Measurements from ENCODE around the gene ULBP1. TPM values are rescaled to one million over a fixed set of nuclear protein-coding genes. Genes with fewer than 3 reads are reported as not detected.

The ULBP1 gene
- total RNA-seq, 2 experiments from 2014 or later: 0.08 to 0.14 TPM

DNA sequence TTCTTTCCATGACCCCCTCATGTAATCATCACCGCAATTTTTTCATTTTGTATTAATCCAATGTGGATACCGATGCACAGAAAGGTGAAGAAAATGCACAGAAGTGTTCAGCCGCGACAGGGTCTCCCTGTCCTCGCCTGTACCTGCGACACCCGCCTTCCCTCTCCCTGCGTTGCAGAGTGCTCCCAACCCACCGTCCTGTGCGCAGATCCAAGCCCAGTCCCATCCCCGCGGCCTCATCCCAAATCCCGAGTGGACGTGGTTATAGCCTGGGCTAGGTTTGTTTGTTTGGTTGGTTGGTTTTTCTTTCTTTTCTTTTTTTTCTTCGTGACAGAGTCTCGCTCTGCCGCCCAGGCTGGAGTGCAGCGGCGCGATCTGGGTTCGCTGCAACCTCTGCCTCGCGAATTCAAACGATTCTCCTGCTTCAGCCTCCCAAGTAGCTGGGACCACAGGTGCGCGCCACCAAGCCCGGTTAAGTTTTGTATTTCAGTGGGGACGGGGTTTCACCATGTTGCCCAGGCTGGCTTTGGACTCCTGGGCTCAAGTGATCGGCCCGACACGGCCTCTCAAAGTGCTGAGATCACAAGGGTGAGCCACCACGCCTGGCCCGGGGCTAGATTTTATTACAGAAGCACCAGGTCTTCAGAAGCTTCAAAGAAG, 40.3 kb upstream of the ULBP1 start:
- Mint-ChIP-seq H3K27ac (no peak overlapping the region), H3K9me3 (no peaks in the 10 kb centered on the region), H3K4me3 (peak overlapping the region; percentile 77), H3K4me1 (ENCODE audit: low read depth) (peaks cover 27% of the 10 kb centered on the region), H3K27me3 (peaks cover 90% of the 10 kb centered on the region), H3K36me3 (ENCODE audit: low read depth) (no peaks in the 10 kb centered on the region)
- Histone ChIP-seq H3K4me1 (ENCODE audit: insufficient read depth, low read length) (peaks cover 31% of the 10 kb centered on the region), H3K4me3 (ENCODE audit: low read length) (peak overlapping the region; percentile 57), H3K27me3 (ENCODE audit: control insufficient read depth in 1 of 2, insufficient read depth in 2 of 2, low read length in 2 of 2) (peaks cover 52 to 61% of the 10 kb centered on the region in 2 experiments), H3K36me3 (ENCODE audit: insufficient read depth, low read length) (no peaks in the 10 kb centered on the region), H3K9me3 (ENCODE audit: control insufficient read depth in 1 of 2, insufficient read depth in 1 of 2, low read length in 2 of 2) (peaks cover 0 to 20% of the 10 kb centered on the region in 2 experiments), H3K27ac (ENCODE audit: low read depth in 1 of 2, low read length in 2 of 2) (no peak overlapping the region)
- ATAC-seq (ENCODE audit: poor library complexity): peak; percentile 36
- POLR2A ChIA-PET: no interaction called here
- CTCF ChIA-PET: interaction anchor here (2.2 kb wide), 1 partner anchor 89 kb away, joined by 6 read pairs; no protein-coding TSS in a partner anchor
- no peak for DNase-seq
- TF ChIP-seq, protein P1, sequence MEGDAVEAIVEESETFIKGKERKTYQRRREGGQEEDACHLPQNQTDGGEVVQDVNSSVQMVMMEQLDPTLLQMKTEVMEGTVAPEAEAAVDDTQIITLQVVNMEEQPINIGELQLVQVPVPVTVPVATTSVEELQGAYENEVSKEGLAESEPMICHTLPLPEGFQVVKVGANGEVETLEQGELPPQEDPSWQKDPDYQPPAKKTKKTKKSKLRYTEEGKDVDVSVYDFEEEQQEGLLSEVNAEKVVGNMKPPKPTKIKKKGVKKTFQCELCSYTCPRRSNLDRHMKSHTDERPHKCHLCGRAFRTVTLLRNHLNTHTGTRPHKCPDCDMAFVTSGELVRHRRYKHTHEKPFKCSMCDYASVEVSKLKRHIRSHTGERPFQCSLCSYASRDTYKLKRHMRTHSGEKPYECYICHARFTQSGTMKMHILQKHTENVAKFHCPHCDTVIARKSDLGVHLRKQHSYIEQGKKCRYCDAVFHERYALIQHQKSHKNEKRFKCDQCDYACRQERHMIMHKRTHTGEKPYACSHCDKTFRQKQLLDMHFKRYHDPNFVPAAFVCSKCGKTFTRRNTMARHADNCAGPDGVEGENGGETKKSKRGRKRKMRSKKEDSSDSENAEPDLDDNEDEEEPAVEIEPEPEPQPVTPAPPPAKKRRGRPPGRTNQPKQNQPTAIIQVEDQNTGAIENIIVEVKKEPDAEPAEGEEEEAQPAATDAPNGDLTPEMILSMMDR (IDR thresholded peaks at IDR 0.05): no peak
- intact Hi-C loops (cut with DNase I, micrococcal nuclease): loop anchor here (10.0 kb wide), 1 partner anchor 199 kb away; no protein-coding TSS in a partner anchor

DNA sequence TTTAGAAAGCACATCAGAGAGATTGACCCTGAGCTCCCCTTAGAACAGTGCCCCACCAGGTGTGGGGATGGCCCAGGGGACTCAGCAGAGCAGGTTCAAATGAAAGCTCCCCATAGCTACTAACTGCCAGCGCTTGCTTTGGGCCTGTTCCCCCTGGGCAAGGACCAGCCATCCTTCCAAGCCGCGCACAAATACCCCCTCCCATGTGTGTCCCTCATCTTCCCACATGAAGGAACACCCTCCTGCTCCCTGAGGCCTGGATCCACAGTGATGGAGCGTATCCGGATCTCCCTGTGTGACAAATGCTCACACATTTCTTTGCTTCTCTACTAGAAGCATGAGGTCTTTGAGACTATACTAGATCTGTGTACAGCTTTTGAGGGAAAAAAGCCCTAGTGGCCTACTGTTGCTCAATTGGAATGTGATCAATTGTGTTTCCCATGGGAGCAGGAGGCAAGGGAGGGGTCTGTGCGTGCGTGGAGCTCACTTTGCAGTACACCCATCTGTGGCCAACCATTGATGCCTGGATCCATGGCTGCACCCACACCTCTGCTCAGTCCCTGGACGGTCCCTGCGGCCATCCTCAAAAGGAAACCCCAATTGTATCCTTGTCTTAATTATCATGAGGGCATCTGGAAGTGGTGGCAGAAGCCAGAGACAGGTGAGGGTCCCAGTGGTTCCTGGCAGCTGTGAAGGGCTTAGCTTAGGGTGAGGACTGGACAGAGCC, 39.4 kb upstream of the ULBP1 start:
- TF ChIP-seq, protein P1 (IDR thresholded peaks at IDR 0.05): no peak
- ATAC-seq (ENCODE audit: poor library complexity): no peak
- Histone ChIP-seq H3K4me3 (ENCODE audit: low read length) (no peak overlapping the region), H3K27me3 (ENCODE audit: control insufficient read depth in 1 of 2, insufficient read depth in 2 of 2, low read length in 2 of 2) (peaks cover 59 to 70% of the 10 kb centered on the region in 2 experiments), H3K9me3 (ENCODE audit: control insufficient read depth in 1 of 2, insufficient read depth in 1 of 2, low read length in 2 of 2) (peaks cover 0 to 20% of the 10 kb centered on the region in 2 experiments), H3K4me1 (ENCODE audit: insufficient read depth, low read length) (peaks cover 31% of the 10 kb centered on the region), H3K36me3 (ENCODE audit: insufficient read depth, low read length) (no peaks in the 10 kb centered on the region), H3K27ac (ENCODE audit: low read depth in 1 of 2, low read length in 2 of 2) (no peak overlapping the region)
- Mint-ChIP-seq H3K27ac (no peak overlapping the region), H3K36me3 (ENCODE audit: low read depth) (no peaks in the 10 kb centered on the region), H3K4me1 (ENCODE audit: low read depth) (peaks cover 27% of the 10 kb centered on the region), H3K27me3 (peaks cover 91% of the 10 kb centered on the region), H3K4me3 (peak overlapping the region; percentile 30), H3K9me3 (no peaks in the 10 kb centered on the region)
- POLR2A ChIA-PET: no interaction called here
- intact Hi-C loops (cut with DNase I, micrococcal nuclease): loop anchor here (10.0 kb wide), 1 partner anchor 200 kb away; no protein-coding TSS in a partner anchor
- peak in 1 of 14 experiments; percentile 31 for DNase-seq
- CTCF ChIA-PET: interaction anchor here (2.2 kb wide), 1 partner anchor 90 kb away, joined by 6 read pairs; no protein-coding TSS in a partner anchor

DNA sequence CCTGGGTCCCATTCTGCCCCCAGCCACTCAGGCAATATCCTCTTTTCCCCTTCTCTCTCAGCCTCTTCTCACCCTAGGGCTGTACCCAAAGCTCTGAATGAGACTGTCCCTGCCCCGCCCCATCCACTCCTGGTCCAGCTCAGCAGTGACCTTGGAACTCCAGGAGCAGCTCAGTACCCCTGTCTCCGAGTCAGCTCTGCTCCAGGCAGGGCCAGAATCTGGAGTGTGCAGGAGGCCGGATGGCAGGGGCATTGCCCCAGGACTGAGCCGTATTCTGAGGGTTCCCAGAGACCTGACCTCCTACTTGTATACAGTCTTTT, 38.9 kb upstream of the ULBP1 start:
- Histone ChIP-seq H3K27me3 (ENCODE audit: control insufficient read depth in 1 of 2, insufficient read depth in 2 of 2, low read length in 2 of 2) (peaks cover 64 to 75% of the 10 kb centered on the region in 2 experiments), H3K36me3 (ENCODE audit: insufficient read depth, low read length) (no peaks in the 10 kb centered on the region), H3K9me3 (ENCODE audit: control insufficient read depth in 1 of 2, insufficient read depth in 1 of 2, low read length in 2 of 2) (peaks cover 0 to 20% of the 10 kb centered on the region in 2 experiments), H3K27ac (ENCODE audit: low read depth in 1 of 2, low read length in 2 of 2) (no peak overlapping the region), H3K4me3 (ENCODE audit: low read length) (no peak overlapping the region), H3K4me1 (ENCODE audit: insufficient read depth, low read length) (peaks cover 31% of the 10 kb centered on the region)
- ChIA-PET POLR2A (no interaction called here), CTCF (interaction anchor here (2.2 kb wide), 1 partner anchor 90 kb away, joined by 6 read pairs; no protein-coding TSS in a partner anchor)
- ATAC-seq (ENCODE audit: poor library complexity): no peak
- no peaks in the 10 kb centered on the region for H3K36me3 Mint-ChIP-seq (ENCODE audit: low read depth)
- no peaks in the 10 kb centered on the region for H3K9me3 Mint-ChIP-seq
- TF ChIP-seq, protein P1 (IDR thresholded peaks at IDR 0.05): no peak
- no peak for DNase-seq
- intact Hi-C loops (cut with DNase I, micrococcal nuclease): loop anchor here (5.0 to 10.0 kb wide), 2 partner anchors 200 to 358 kb away; partner anchors contain the start of gene GINM1 (in 1 of the 2)
- peak overlapping the region; percentile 26 for H3K4me3 Mint-ChIP-seq
- peaks cover 93% of the 10 kb centered on the region for H3K27me3 Mint-ChIP-seq
- H3K4me1 Mint-ChIP-seq (ENCODE audit: low read depth): peaks cover 27% of the 10 kb centered on the region
- H3K27ac Mint-ChIP-seq: no peak overlapping the region
